ENCODE results near the gene PHF2.

GRCh38 chr9:93624431-93624834 lies 48.0 kb downstream of the PHF2 start:
- no peak for TF ChIP-seq EP300 (IDR thresholded peaks at IDR 0.05)
- no peak for TF ChIP-seq POLR2A (IDR thresholded peaks at IDR 0.05)
- TF ChIP-seq CTCF (IDR thresholded peaks at IDR 0.05) = no peak

Measured in sigmoid colon (tissue), 4 donors.